Neural crest cell (in vitro differentiated cells): ENCODE measurements around the gene TRPM3. TPM values are rescaled to one million over a fixed set of nuclear protein-coding genes. Genes with fewer than 3 reads are reported as not detected.

Experiments
- DNase-seq: peaks from one replicate; pipeline ENCODE4 v3.0.0; 2021; ENCODE audit warnings: low read depth, mixed read lengths, low spot score
- H3K27ac Mint-ChIP-seq: one replicate; pipeline ENCODE4 v1.8.0; 2021; ENCODE audit warnings: mild to moderate bottlenecking, mixed read lengths; ENCODE audit not compliant: unreplicated experiment
- H3K27me3 Mint-ChIP-seq: 2 replicates; pipeline ENCODE4 v1.8.0; 2021; ENCODE audit warnings: low read depth, mild to moderate bottlenecking, mixed read lengths
- H3K36me3 Mint-ChIP-seq: 2 replicates; pipeline ENCODE4 v1.8.0; 2021; ENCODE audit warnings: low read depth, mild to moderate bottlenecking, mixed read lengths
- H3K4me1 Mint-ChIP-seq: 2 replicates; pipeline ENCODE4 v1.8.0; 2021; ENCODE audit warnings: mixed read lengths
- H3K4me3 Mint-ChIP-seq: one replicate; pipeline ENCODE4 v1.8.0; 2021; ENCODE audit warnings: mild to moderate bottlenecking, mixed read lengths
- H3K9me3 Mint-ChIP-seq: 2 replicates; pipeline ENCODE4 v1.8.0; 2021; ENCODE audit warnings: mixed read lengths
- total RNA-seq: library from RNA; stranded (reverse); gene quantifications from 2 replicates; pipeline ENCODE4 v1.2.1, GENCODE V29; 2021
- TF ChIP-seq, protein P1 (sequence below): fragments of 200-600 bp; sonication (generic); conservative IDR thresholded peaks from 2 replicates; pipeline ENCODE4 v1.5.0; 2021; ENCODE audit warnings: antibody characterized with exemption, mild to moderate bottlenecking

The TRPM3 gene
- total RNA-seq, 1 donor from 2014 or later = 1.4 TPM

DNA sequence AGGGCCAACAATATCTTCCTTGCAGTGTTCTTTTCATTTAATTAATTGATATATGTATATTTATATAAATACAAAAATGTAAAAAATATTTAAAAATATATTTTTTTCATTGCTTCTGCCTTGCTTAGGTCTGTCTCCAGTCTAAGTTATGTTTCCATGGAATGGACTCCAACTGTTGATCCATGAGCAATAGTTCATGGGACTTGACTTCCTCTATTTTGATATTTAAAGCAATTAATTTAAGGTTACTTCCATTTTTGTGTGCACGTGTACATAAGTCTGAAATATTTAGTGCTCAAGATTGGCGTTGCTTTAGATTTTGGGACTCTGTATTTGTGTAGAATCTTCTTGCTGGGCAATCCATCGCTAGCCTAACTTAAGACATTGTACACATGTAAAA lies 551.6 kb downstream of the TRPM3 start:
- Mint-ChIP-seq H3K36me3 (no peaks in the 10 kb centered on the region), H3K4me1 (peaks cover 19% of the 10 kb centered on the region), H3K27ac (no peak overlapping the region), H3K4me3 (no peak overlapping the region), H3K9me3 (no peaks in the 10 kb centered on the region), H3K27me3 (peaks cover 6% of the 10 kb centered on the region)
- no peak for DNase-seq
- TF ChIP-seq, protein P1, sequence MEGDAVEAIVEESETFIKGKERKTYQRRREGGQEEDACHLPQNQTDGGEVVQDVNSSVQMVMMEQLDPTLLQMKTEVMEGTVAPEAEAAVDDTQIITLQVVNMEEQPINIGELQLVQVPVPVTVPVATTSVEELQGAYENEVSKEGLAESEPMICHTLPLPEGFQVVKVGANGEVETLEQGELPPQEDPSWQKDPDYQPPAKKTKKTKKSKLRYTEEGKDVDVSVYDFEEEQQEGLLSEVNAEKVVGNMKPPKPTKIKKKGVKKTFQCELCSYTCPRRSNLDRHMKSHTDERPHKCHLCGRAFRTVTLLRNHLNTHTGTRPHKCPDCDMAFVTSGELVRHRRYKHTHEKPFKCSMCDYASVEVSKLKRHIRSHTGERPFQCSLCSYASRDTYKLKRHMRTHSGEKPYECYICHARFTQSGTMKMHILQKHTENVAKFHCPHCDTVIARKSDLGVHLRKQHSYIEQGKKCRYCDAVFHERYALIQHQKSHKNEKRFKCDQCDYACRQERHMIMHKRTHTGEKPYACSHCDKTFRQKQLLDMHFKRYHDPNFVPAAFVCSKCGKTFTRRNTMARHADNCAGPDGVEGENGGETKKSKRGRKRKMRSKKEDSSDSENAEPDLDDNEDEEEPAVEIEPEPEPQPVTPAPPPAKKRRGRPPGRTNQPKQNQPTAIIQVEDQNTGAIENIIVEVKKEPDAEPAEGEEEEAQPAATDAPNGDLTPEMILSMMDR = no peak

DNA sequence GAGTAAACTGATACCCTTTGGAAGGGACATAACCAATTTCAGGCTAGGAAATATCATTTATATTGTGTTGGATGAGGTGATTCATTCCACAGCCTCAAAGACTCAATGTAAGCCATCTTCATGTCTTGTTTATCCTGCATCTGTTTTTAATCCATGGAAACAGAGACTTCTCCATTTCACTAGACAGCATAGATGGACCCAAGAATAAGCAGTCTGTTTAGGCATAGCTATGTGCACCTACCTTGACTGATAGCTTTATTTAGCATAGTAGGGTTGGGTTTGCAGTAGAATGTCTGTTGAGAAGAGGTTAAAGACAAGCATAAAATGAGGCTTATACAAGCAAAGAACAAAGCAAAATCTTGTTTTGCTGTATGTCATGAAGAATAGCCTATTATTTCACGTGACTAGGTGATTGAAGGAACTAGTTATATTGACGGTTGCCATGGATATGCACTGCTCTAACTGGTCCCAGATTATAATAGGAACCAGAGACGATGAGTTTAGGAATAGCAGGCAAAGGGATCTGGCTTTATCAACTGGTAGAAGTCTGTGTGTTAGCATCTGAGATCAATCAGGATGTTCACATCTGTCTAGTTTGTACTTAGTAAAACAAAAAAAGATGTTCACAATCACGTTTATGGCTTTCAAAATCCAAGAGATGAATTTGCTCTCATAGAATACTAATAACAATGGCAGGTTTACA lies 552.2 kb downstream of the TRPM3 start:
- Mint-ChIP-seq H3K4me3 (no peak overlapping the region), H3K27me3 (peaks cover 4% of the 10 kb centered on the region), H3K36me3 (no peaks in the 10 kb centered on the region), H3K9me3 (no peaks in the 10 kb centered on the region), H3K27ac (no peak overlapping the region), H3K4me1 (peaks cover 15% of the 10 kb centered on the region)
- TF ChIP-seq, protein P1 = no peak
- DNase-seq = no peak

DNA sequence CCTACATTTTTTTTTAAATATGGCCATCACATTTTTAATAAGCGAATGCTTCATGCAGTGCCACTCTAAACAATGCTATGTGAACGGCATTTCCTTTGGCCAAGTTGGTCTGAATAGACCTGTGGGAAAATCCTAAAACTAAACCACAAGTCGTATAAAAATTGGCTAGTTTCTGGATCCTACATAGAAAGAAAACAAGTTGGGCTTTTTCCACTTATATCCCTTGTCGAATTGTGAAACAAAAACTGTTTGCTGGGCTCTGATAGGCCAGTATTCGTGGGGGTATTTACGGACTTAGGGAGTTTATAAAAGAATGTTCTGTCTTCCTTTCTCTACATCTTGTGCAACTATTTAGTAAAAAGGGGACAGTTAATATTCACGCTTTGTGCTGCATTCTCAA lies 553.9 kb downstream of the TRPM3 start:
- Mint-ChIP-seq H3K4me1 (peaks cover 8% of the 10 kb centered on the region), H3K4me3 (no peak overlapping the region), H3K27me3 (no peaks in the 10 kb centered on the region), H3K36me3 (no peaks in the 10 kb centered on the region), H3K27ac (no peak overlapping the region), H3K9me3 (no peaks in the 10 kb centered on the region)
- DNase-seq = no peak
- TF ChIP-seq, protein P1 = no peak

DNA sequence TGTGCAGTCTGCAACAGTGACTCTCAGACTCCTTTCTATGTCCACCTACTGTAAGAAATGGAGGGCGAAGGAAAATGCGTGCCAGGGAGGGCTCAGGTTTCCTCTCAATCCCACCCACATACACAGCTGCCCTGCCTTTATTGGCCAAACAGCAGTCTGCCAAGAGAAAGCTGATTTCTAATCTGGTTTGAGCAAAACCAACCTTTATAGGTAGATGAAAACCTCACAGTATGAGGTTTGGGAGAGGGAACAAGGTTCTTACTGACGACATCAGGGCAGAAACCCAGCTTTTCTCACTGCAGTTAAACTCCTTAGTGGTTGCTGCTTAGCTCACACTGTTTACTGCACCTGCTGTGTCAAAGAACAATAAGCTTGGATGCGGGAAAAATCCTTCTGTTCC lies 554.7 kb downstream of the TRPM3 start:
- Mint-ChIP-seq H3K4me1 (peaks cover 6% of the 10 kb centered on the region), H3K9me3 (no peaks in the 10 kb centered on the region), H3K27me3 (no peaks in the 10 kb centered on the region), H3K36me3 (no peaks in the 10 kb centered on the region), H3K27ac (no peak overlapping the region), H3K4me3 (no peak overlapping the region)
- no peak for DNase-seq
- TF ChIP-seq, protein P1 = no peak

DNA sequence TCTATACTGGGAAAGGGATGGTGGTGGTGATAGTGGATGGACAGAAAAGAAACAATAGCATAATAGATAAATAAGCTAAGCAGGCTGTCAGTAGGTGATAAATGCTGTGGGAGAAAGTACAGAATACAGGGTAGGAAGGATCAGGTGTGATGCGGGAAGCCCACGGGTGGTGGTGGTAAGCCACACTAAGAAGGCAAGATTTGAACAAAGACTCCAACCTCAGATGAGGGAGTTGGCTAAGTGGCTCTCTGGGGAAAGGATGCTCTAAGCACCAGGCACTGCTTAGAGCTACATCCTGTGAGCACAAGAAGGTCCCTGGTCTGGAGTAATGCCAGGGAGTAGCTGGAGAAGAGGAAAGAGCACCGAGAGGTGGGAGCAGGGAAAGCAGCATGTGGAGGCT lies 555.4 kb downstream of the TRPM3 start:
- no peak overlapping the region for H3K27ac Mint-ChIP-seq
- no peaks in the 10 kb centered on the region for H3K27me3 Mint-ChIP-seq
- H3K4me1 Mint-ChIP-seq = peaks cover 3% of the 10 kb centered on the region
- no peaks in the 10 kb centered on the region for H3K36me3 Mint-ChIP-seq
- H3K9me3 Mint-ChIP-seq = no peaks in the 10 kb centered on the region
- no peak overlapping the region for H3K4me3 Mint-ChIP-seq
- DNase-seq = no peak
- TF ChIP-seq, protein P1 = no peak
